ENCODE results near the gene SLC16A6.

DNA sequence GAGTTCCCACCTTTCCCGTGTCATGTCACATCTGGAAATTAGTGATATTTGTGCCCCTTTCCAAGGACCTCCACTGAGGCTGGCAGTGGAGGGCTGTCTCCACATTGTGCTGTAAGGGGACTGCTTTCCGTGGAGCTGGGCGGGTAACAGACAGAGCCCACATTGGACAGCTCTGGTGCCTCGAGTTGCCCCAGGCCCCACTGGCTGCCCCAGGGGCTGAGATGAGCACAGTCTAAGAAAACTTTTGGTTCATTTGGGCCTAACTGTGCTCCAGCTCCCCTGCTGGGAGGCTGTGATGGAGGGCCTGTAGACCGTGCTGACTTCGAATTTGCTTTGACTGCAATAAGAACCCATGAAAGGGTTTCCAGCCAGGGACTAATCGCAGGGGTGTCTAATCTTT, 38.4 kb upstream of the SLC16A6 start:
- no peak for TF ChIP-seq POLR2A (IDR thresholded peaks at IDR 0.05; ENCODE audit: low read depth, low read length)
- TF ChIP-seq POLR2AphosphoS5 (IDR thresholded peaks at IDR 0.05; ENCODE audit: low read depth, low read length) = no peak
- no peak for TF ChIP-seq TAF1 (IDR thresholded peaks at IDR 0.05; ENCODE audit: low read depth, low read length)
- TF ChIP-seq SPI1 (IDR thresholded peaks at IDR 0.05; ENCODE audit: low read depth, low read length) = no peak
- no peak for TF ChIP-seq PAX5 (IDR thresholded peaks at IDR 0.05; ENCODE audit: insufficient read depth, low read length, severe bottlenecking)
